GM19467 (cell line): Measurements from ENCODE around the gene GABRP.
"Not testable (repeated sequence)": the region's sequence is repeated elsewhere in the genome, so short reads cannot be mapped to it uniquely, and the experiment has no call there.

Experiments used
- ATAC-seq: cut with Tn5 transposase; IDR thresholded peaks from one replicate; pipeline ENCODE4 v1.9.1; 2021; ENCODE audit warnings: mild to moderate bottlenecking, moderate library complexity; ENCODE audit not compliant: unreplicated experiment

The GABRP gene

DNA sequence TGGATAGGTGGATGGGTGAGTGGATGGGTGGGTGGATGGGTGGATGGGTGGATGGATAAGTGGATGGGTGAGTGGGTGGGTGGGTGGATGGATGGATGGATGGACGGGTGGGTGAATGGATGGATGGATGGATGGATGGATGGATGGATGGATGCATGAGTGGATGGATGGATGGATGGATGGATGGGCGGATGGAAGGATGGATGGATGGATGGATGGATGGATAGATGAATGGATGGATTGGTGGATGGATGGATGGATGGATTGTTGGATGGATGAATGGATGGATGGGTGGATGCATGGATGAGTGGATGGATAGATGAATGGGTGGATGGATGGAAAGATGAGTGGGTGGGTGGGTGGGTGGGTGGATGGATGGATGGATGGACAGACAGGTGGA lies 29.0 kb upstream of the GABRP start:
- not testable (repeated sequence) for ATAC-seq

DNA sequence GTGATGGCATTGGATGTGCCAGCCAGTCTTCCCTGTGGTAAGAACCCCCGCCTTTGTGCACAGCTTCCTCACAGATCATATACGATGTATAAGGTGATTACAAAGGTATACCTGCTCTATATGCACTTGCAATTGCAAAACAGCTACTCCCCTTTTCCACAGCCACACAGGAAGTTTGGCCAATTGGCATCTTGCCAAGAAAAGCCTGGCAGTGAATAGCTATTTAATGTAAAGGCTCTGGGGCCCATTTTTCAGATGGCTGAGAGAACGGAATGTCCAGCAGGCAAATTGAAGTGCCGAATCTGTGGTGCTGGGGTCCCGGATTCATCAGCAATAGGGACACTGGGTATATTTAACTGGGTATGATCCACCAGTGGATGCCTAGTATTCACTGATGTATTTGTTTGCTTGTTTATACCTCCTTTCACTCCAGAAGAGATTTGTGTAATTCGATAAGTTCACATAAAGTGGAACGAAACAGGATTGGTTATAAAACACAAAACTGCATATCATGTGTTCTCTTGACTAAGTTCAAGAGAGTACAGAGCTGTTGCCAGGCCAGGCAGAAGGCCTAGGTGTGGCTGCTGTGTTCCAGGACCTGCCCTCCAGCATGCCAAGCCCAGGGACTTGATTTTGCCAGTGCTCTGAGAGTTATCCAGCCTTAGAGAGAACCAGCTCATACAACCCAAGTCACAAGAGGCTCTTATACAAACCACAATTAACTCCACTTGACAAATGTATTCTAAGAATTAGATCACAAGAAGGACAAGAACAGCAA lies 27.7 kb upstream of the GABRP start:
- ATAC-seq = no peak

DNA sequence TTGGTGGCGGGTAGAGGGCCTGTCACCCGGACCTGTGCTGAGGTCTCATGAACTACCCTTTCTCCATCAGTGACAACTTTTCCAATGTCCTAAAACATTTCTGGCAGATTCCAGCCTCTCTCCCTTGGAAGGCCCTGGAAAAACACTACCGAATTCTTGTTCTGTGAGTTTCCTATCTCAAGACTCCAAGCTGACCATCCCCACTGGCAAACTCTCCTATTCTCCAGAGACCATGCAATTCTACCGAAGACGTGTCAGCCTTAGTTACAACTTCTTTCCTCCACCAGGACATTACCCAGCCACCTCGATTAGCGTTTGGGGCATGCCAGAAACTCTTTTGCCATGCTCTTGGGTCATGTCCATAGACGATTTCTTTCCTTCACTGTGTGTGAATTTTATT lies 26.8 kb upstream of the GABRP start:
- no peak for ATAC-seq

DNA sequence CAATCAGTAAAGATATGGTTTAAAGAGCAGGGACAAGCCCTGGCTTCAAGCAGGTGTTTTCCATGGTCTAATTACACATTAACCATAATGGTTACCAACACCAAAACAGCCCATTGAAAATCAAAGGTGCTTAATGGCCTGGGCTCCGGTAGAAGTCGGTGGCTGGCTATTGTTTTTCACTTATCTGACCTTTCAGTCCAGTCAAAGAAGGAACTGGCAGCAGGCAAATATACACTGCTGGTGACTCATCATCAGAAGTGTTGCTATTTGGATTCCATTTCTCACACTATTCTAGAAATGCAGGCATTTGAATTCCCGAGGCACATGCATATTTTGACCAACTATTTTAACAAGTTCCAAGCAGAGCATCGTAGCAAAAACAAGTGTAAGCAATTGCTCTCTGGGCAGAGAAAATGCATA lies 26.3 kb upstream of the GABRP start:
- ATAC-seq = peak; percentile 84

DNA sequence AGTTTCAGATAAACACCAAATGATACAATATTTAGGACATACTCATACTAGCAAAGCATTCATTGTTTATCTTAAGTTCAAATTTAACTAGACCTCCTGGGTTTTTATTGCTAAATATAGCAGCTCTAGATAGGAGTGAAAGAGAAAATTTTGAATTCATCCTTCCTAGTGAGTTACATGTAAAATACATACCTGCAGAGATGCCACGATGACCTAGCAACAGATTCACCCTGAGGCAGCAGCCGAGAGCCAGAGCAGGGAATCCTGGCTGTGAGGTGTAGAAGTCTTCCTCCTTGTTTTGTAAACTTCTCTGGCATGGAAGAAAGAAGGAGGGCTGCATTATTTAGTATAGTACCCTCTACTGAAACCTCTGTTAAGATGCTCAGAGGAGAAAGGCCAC lies 25.9 kb upstream of the GABRP start:
- ATAC-seq = peak; percentile 1

DNA sequence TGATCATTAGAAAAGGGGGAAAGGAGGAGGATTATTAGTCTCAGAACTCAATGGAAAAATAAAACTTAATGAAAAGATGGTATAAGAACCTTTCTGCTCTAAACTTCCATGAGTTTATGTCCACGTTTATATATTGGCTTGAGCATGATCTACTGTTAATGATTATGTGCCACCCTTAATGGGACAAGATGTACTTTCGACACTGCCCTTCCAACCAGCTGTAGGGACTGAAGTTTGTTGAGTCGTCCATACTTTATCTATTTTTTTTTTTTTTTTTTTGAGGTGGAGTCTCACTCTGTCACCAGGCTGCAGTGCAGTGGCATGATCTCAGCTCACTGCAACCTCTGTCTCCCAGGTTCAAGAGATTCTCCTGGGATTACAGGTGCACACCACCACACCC lies 25.0 kb upstream of the GABRP start:
- ATAC-seq = no peak

DNA sequence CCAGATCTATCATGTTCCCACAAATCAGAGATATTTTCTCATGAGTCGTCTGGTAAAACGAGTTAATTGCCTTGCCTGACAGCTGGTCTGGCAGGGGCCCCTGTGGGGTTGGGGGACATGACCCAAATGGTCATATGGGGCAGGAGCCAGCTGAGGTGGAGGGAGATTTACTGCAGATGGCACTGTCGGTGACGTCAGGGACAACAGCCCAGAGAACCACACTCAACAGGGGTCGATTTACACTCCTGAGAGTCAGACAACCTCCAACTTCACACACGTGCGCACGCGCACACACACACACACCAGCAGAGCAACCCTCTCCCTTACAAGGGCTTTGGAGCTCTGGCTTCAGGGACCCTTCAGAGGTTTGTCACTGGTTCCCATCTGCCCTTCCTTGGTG lies 23.4 kb upstream of the GABRP start:
- ATAC-seq = no peak

DNA sequence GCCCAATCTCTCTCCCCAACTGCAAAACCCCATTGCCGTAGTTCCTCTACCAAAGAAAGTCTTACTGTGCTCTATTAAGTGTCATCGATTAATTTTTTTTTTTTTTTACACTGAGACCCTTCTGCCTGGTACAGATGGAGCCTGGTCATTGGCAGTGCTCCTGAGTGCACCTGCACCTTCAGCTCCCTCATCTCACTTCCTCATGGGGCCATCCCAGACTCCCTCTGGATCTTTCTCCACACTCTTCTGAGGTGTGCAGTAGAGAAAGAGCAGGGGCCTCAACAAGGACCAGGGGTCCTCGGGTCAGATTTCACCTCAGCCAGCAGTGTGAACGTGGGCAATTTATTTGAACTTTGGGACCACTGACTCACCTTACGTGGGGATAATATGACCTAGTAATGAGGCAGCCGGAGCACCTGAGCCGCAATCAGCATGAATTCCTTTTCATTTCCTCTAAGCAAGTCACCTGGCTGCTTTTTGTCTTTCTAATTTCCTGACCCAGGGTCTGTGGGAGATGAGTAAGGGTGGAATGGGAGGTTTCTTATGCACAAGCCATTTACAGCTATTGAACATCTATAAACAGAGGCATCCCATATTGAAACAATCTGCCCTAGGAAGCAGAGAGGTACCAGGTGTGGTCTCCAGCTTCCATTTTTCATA lies 22.3 kb upstream of the GABRP start:
- ATAC-seq = no peak

DNA sequence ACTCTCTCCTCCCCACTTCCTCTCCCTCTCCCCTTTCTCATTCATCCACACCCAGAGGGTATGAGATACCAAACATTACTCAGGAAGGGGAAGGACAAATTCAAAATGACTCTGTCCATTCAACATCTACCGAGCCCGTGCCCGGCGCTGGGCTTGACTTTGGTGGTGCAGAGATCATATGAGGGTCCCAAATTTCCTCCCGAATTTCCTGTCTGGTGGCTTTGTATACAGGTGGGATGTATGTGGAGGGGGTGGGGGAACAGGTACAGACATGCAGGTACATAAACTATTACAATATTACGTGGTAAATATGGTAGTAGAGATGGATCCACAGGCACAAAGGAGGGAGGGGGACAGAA lies 21.8 kb upstream of the GABRP start:
- no peak for ATAC-seq

DNA sequence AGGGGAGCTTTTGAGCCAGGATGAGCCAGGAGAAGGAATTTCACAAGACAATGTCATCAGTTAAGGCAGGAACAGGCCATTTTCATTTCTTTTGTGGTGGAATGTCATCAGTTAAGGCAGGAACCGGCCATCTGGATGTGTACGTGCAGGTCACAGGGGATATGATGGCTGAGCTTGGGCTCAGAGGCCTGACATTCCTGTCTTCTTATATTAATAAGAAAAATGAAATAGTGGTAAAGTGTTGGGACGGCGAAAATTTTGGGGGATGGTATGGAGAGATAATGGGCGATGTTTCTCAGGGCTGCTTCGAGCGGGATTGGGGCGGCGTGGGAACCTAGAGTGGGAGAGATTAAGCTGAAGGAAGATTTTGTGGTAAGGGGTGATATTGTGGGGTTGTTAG lies 21.2 kb upstream of the GABRP start:
- not testable (repeated sequence) for ATAC-seq

DNA sequence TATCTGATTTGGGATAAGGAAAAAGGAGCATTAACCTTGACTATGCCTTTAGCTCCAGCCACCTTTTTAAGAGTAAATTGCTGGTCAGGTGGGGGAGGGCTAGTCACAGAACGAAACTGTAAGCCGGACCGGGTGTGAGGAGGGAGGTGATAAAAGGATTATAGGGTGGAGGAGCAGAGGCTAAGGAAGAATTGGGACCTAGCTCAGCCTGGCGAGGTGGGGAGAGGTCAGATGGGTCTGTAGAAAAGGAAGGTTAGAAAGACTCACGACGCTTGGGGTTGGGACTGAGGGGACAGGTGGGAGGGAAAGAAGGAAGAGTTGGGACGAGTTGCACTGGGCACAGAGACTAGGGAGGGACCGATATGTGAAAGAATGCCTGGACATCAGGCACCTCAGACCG lies 17.7 kb upstream of the GABRP start:
- not testable (repeated sequence) for ATAC-seq

DNA sequence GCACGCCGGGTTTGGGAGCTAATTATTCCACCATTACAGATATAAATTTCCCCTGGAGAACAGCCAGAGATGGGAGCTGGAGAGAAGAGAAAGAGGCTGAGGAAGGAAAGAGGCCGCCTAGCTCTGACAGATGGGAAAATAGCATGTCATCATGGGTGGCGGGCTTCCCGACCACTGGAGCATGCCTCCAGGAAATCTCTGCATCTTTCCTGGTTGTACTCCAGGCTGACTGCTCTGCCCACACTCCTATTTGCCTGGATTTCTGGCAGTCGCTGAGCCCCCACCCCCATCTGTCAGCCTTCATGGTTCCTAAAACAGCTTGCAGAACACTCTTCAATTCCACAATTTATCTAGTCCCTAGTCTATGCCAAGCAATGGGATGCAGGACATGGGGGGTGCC lies 14.3 kb upstream of the GABRP start:
- no peak for ATAC-seq

DNA sequence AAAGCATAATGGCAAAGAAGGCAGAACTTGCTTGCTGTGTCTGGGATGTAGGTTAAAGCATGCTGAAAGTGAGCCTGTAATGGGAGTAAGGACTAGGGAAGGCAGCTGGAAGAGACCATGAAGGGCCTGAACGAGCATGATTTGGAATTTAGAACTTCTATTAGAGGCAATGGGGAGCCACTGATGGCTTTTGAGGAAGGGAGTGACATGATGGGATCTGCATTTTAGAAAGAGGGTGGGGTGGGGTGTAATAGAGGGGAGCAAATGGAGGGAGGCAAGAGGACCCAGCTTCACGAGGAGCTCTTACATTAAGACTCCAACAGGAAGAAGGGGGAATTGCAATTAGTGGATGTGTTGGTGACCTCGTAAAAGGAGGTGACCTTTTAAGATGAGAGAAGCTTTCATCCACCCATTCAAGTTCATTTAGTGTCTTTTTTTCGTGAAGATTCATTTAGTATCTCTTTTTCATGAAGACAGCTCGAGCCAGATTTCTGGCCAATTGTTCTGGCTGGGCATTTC lies 13.6 kb upstream of the GABRP start:
- no peak for ATAC-seq

DNA sequence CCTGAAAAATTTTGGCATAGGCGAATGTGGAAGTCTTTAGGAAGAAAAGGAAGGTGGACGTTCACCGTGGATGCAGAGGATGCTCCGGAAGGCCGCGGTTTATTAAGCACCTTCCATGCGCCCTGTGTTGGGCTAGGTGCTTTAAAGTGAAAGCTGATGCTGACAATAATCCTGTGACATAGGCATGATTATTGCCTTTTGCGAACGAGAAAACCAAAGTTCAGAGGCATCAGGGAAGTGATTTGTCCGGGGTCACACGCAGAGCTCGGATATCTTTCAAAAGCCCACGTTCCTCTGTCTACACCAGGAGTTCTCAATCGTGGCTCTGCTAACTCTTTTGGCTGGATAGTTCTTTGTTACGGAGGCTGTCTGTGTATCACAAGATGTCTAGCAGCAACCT lies 12.0 kb upstream of the GABRP start:
- no peak for ATAC-seq

DNA sequence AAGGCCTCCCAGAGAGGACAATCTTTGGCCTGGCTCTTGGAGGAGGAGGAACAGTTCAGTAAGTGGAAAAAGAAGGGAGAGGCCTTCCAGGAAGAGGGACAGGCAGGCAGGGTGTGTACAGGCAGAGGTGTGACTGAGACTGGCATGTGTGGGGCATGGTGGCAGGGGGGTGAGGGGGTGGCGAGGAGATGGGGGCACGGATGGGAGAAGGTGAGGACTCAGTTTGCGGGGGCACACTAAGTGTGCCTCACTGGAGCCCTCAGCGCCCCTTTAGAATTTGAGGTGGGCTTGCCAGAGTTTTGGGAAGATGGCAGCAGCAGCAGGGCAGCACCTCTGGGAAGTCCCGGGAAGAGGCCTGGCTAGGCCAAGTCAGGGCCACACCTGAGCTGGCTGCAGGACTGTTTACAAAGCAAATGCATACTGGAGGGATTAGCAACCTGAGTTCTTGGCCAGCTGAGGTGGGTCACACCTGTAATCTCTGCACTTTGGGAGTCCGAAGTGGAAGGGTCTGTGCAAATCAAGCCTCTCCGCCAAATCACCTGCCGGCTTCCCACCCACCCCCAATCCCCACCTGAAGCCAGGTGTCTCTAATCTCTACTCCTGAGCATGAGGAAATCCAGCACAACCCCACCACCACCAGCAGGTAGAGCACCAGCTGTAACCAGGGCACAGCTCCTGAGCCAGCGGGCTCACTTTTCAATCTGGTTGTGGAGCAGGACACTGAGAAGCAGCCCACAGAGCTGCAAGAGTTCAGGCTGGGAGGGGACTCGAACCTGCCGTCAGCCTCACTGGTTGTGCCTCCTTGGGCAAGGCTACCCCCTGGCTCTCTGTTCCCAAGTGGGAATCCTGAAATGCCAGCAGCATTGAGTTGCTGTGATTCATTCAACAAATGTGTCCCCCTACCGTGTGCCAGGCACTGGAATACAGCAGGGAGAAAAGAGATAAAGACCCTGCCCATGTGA lies 10.2 kb upstream of the GABRP start:
- no peak for ATAC-seq

DNA sequence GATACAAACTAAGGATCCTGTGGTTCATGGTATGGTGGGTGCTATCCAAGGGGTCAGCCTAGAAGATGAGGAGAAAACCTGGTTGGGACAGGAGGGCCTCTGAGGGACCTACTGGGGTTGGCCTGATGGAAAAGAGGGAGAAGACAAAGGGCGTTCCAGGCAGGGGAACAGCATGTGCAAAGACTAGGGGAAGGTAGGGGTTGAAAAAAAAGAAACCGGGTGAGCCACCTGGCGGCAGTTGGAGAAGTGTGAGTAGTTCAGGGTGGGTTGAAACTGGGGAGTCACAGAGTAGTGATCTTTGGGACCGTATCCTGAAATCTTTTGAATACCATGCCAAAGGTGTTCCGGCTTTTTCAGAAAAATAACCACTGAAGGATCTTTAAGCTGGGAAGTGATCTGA lies 8.7 kb upstream of the GABRP start:
- ATAC-seq = no peak

DNA sequence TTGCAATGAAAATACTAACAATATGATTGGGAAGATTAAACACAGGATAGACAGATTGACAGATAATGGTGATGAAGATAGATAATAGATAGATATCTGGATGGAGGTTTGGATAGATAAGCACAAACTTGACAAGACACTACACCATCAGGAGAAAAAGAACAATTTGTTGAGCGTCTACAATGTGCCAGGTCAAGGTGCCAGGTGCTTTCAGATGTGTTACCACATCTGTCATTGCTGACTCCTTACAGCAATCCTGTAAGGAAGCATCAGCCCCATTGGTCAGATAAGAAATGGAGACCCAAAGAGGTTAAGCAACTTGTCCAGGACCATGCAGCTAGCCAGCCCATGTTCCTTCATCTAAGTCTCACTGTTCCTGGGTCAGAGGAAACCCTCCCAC lies 1.6 kb upstream of the GABRP start:
- ATAC-seq = no peak

DNA sequence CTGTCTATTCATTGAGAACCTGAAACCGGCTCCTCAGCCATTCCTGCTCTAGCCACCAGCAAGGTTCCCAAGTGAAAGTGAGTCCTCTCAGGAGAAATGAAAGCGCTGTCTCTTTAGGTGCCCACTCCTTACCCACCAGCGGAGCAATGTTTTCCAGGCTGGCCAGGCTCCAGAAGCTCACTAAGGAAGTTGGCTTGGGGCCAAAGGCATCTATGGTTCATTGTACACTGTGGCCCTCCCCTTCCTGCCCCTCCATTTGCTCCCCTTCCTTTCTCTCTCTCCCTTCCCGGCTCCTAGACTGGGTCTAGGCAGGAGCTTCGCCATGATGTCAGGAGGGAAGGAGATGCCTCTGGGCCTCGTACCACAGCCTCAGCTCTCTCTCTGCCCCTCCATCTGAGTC lies 1.1 kb upstream of the GABRP start:
- ATAC-seq = no peak

DNA sequence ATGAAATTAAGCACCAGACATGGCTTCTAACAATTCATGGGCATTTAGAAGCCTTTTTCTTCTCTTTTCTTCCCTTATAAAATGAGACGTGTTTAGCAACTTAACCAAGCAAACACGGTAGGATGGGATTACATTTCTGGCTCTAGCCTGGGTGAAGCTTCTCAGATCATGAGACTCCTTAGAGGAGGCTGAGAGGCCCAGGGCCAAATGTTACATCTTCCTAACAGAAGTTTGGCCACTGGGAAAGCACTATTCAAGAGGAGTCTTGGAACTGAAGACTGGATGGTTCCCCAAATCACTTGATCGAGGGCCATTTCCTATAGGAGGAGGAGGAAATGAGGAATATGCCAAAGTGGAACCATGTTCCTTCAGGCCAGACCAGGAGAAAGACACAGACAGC lies 1.9 kb downstream of the GABRP start:
- no peak for ATAC-seq

DNA sequence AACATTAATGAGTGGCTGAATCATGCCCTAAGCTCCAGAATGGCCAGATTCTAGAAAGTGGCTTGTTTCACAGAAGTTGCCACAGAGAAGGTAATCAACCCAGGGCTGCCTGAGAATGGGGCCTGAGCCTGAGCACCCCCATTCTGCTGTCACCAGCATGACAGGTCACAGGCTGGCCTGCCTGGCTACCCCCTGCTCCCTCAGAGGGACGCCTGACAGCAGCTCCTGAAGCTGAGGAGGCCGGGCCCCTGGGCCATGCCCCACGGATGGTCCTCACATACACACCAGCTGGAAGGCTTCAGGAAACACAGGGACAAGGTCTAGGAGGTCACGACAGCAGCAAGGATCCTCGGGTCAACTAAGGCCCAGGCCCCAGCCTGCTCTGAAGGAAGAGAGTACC lies 3.7 kb downstream of the GABRP start:
- no peak for ATAC-seq

DNA sequence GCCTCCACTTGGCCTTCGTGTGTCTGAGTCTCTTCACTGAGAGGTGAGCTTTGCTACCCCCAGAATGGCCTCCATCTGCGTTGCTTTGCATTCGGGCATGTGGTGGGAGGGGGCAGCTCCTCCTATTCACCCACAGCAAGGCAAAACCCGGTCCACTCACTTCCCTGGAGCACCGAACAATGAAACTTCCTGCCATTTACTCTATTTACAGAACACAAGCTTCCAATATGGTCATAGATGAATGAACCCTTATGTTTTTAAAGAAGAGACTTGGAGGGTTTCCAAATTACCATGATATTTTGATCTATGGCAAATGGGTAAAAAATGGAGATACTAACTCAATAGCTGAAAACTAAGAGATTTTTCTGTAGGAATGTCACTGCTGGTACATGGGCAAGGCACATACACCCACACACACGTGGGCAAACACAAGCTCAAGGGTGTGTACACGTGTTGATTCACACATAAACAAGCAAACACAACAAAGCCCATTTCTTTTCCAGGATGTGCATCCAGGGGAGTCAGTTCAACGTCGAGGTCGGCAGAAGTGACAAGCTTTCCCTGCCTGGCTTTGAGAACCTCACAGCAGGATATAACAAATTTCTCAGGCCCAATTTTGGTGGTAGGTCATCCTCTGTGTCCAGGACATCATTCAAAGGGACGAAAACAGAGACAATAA lies 5.2 kb downstream of the GABRP start:
- no peak for ATAC-seq
